ENCODE results near the gene SMIM24. TPM values are rescaled to one million over a fixed set of nuclear protein-coding genes. Genes with fewer than 3 reads are reported as not detected.
A peak's percentile ranks its signal among the peaks of the same experiment; 100 is the strongest.

The SMIM24 gene
- total and polyA plus RNA-seq, 9 donors, result 0.24 to 30.7 (median 0.34) TPM; not detected in 2

DNA sequence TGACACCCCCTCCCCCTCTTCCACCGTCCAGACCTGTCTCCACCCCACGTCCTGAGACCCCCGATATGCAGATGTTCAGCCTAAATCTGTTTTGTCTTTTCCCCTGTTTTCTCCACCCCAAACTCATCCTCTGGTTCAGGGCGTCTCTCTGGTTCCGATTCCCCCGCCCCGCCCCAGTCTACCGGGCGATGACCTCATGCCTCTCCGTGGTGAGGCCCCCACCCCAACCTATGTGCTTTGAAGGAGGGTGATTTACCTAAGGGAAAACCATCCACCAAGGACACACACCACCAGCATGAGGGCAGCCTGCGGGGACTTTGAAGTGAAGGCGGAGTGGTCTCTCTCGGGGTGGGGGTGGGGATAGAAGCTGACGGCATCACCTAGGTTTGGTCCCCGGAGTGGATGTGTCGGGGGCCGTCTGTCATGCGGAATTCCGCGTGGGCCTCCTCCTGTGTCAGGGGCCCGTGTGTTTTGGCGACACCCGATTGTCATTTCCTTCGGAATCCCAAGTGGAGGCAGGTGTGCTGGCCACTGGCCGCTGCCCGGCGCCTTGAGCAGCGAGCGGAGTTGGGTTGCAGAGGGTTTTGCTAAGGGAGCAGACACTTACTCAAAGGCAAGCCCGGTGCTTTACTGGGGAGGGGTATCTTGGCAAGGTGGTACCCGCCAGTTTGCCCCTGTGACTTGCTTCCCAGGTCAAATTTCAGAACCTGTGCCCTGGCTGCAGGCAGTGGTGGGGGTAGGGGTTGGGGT is 27.2 kb upstream of the SMIM24 start:
- 11% methylated on average over 23 of the region's 31 CpGs for WGBS (ENCODE audit: insufficient coverage)
- H3K27me3 ChIP-seq (ENCODE audit: control insufficient read depth, insufficient read depth, low read length), result no peaks in the 10 kb centered on the region
- H3K36me3 ChIP-seq (ENCODE audit: control insufficient read depth, insufficient read depth, low read length), result peaks cover 28% of the 10 kb centered on the region
- peak; percentile 48 for DNase-seq
- peak overlapping the region; percentile 89 for H3K4me3 ChIP-seq (ENCODE audit: low read length)
- peaks cover 20% of the 10 kb centered on the region for H3K4me1 ChIP-seq (ENCODE audit: control insufficient read depth, insufficient read depth, low read length)
- H3K9me3 ChIP-seq (replicated peaks; ENCODE audit: control insufficient read depth, low read depth, low read length), result no peaks in the 10 kb centered on the region
- peak overlapping the region; percentile 76 for H3K27ac ChIP-seq (ENCODE audit: low read length)

DNA sequence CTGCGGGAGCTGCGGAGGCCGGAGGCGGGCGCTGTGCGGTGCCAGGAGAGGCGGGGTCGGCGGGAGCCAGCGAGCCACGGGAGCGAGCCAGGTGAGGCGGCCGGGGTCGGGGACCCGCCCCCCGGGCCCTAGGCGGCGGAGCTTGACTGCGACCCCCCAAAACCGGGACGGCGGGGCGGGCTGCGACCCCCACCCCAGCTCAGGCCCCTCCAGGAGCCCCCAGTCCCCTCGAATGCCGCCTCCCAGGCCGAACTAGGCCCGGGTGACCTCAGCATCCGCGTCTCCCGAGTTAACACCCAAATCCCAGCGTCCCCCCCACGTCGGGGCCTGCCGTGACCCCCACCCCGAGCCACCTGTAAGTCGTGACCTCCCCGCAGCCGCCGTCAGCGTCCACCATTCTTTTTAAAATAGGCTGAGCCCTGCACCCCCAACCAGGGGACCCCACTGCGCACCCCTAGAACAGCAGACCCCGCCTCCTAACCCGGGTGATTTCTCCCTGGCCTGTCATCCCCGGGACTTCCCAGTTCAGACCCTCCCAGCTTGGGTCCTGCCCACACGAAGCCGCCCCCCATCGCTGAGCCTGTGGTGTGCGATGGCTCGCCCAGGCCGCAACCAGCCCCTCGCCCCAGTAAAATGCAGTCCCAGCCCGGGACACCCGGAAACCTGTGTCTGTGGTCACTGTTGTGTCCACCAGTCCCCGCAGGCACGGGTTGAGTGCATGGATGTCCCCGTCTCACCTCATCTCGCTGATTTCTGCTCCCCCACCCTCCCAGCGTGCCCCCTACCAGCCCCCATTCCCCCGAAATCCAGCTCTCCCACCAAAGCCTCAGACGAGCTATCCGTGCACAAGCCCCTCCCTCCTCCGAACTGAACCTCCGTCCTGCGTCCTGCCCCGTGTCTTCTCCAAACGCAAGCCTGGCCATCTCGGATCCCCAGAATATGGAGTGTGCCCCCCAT is 26.3 kb upstream of the SMIM24 start:
- Histone ChIP-seq H3K36me3 (ENCODE audit: control insufficient read depth, insufficient read depth, low read length) (peaks cover 24% of the 10 kb centered on the region), H3K27ac (ENCODE audit: low read length) (peak overlapping the region; percentile 76), H3K9me3 (replicated peaks; ENCODE audit: control insufficient read depth, low read depth, low read length) (no peaks in the 10 kb centered on the region), H3K4me3 (ENCODE audit: low read length) (peak overlapping the region; percentile 89), H3K4me1 (ENCODE audit: control insufficient read depth, insufficient read depth, low read length) (peaks cover 20% of the 10 kb centered on the region), H3K27me3 (ENCODE audit: control insufficient read depth, insufficient read depth, low read length) (no peaks in the 10 kb centered on the region)
- DNase-seq, result peak; percentile 52
- under 1% methylated on average over 63 of the region's 69 CpGs for WGBS (ENCODE audit: insufficient coverage)

DNA sequence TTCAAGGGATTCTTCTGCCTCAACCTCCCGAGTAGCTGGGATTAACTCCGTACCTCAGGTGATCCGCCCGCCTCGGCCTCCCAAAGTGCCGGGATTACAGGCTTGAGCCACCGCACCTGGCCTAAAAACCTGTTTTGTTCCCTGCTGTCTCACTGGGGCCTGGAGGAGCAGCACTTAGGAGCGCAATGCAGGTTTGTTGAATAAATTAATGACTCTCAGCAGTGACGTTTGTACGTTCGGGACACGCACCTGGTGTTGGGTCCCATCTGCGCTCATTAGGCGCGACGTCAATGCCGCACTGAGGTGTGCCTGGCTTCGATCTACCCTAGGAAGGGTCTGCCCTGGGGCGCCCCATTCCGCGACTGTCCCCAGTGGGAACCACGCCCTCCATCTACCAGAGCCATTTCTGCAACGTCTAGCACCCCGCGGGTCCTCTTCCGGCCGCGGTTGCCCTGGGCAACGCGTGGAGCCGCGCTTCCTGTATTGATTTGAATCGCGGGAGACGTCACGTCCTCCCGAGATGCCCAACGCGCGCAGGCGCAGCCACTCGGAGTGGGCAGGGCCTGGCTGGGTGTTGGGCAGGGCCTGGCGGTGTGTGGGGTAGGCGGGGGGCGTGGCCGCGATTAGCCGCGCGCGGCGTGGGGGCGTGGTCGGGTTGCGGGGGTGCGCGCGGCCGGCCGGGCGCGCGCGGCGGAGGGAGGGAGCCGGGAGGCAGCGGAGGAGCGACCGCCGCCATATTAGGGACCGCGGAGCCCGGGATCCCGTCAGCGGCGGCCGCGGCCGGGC is 25.5 kb upstream of the SMIM24 start, which contains the start of gene FZR1:
Gene FZR1, plus strand, starts transcription at position 714 of the 786 bp plus-strand sequence. CDS start 16,679 bp downstream, outside the sequence.
- DNase-seq, result peak; percentile 99
- 1% methylated on average over 73 of the region's 79 CpGs for WGBS (ENCODE audit: insufficient coverage)
- Histone ChIP-seq H3K36me3 (ENCODE audit: control insufficient read depth, insufficient read depth, low read length) (peaks cover 18% of the 10 kb centered on the region), H3K9me3 (replicated peaks; ENCODE audit: control insufficient read depth, low read depth, low read length) (no peaks in the 10 kb centered on the region), H3K27me3 (ENCODE audit: control insufficient read depth, insufficient read depth, low read length) (no peaks in the 10 kb centered on the region), H3K4me1 (ENCODE audit: control insufficient read depth, insufficient read depth, low read length) (peaks cover 24% of the 10 kb centered on the region), H3K4me3 (ENCODE audit: low read length) (peak within 1 kb of the TSS; percentile 89), H3K27ac (ENCODE audit: low read length) (peak within 1 kb of the TSS; percentile 79)

DNA sequence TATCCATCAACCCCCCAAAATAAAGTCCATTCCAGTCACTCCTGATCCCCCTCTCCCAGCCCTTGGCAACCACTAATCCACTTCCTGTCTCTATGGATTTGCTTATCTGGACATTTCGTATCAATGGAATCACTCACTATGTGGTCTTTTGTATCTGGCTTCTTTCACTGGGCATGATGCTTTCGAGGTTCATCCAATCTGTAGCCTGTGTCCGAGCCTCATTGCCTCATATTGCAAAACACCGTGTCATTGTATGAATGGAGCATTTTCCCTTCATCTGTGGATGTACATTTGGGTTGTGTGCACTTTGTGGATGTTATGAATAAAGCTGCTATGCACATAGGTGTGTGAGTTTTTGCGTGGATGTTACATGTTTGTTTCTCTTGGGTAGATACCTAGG is 24.4 kb upstream of the SMIM24 start:
- 75% methylated on average over 1 of the region's 5 CpGs for WGBS (ENCODE audit: insufficient coverage)

DNA sequence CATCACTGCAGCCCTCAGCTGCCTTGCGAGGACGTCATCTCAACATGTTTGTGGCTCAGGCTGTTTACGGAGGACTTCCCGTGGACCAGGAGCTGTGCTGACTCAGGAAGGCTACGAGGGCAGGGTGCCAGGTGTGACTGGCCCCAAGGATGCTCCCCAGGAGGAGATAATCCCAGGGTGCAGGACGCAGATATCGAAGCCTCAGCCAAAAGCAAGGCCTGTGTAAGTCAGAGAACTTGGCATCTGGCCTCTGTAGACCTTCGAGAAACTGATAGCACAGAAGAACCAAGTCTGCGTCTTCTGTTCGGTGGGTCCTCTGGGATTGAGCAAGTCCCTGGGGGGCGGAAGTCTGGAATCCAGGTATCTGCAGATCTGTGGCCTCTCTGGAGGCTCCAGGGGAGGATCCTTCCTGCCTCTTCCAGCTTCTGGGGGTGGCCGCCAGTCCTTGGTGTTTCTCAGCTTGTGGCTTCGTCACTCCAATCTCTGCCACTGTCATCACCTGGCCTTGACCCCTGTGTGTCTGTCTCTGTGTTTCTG is 22.8 kb upstream of the SMIM24 start:
- Histone ChIP-seq H3K27ac (ENCODE audit: low read length) (no peak overlapping the region), H3K9me3 (replicated peaks; ENCODE audit: control insufficient read depth, low read depth, low read length) (no peaks in the 10 kb centered on the region), H3K4me1 (ENCODE audit: control insufficient read depth, insufficient read depth, low read length) (peaks cover 23% of the 10 kb centered on the region), H3K36me3 (ENCODE audit: control insufficient read depth, insufficient read depth, low read length) (peaks cover 5% of the 10 kb centered on the region), H3K4me3 (ENCODE audit: low read length) (no peak overlapping the region), H3K27me3 (ENCODE audit: control insufficient read depth, insufficient read depth, low read length) (no peaks in the 10 kb centered on the region)
- DNase-seq, result no peak
- WGBS (ENCODE audit: insufficient coverage), result 89% methylated on average over 12 of the region's 13 CpGs

More for the DNA sequence above, 24.4 kb upstream of the SMIM24 start:
- no peaks in the 10 kb centered on the region for H3K27me3 ChIP-seq (ENCODE audit: control insufficient read depth, insufficient read depth, low read length)
- H3K36me3 ChIP-seq (ENCODE audit: control insufficient read depth, insufficient read depth, low read length), result peaks cover 10% of the 10 kb centered on the region
- no peak for DNase-seq
- no peak overlapping the region for H3K27ac ChIP-seq (ENCODE audit: low read length)
- no peaks in the 10 kb centered on the region for H3K9me3 ChIP-seq (replicated peaks; ENCODE audit: control insufficient read depth, low read depth, low read length)
- no peak overlapping the region for H3K4me3 ChIP-seq (ENCODE audit: low read length)
- H3K4me1 ChIP-seq (ENCODE audit: control insufficient read depth, insufficient read depth, low read length), result peaks cover 27% of the 10 kb centered on the region

DNA sequence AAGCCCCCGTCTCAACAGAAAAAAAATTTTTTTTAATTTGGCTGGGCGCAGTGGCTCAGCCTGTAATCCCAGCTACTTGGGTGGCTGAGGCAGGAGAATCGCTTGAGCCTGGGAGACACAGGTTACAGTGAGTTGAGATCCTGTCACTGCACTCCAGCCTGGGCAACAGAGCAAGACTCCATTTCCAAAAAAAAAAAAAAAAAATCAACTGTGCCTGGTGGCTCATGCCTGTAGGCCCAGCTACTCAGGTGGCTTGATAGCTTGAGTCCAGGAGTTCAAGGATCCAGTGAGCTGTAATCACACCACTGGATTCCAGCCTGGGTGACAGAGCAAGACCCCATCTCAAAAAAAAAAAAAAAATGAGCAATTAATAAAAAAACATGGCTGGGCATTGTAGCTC is 21.5 kb upstream of the SMIM24 start:
- peaks cover 14% of the 10 kb centered on the region for H3K36me3 ChIP-seq (ENCODE audit: control insufficient read depth, insufficient read depth, low read length)
- 94% methylated on average over 3 of the region's 3 CpGs for WGBS (ENCODE audit: insufficient coverage)
- no peaks in the 10 kb centered on the region for H3K27me3 ChIP-seq (ENCODE audit: control insufficient read depth, insufficient read depth, low read length)
- peaks cover 15% of the 10 kb centered on the region for H3K4me1 ChIP-seq (ENCODE audit: control insufficient read depth, insufficient read depth, low read length)
- no peaks in the 10 kb centered on the region for H3K9me3 ChIP-seq (replicated peaks; ENCODE audit: control insufficient read depth, low read depth, low read length)
- H3K27ac ChIP-seq (ENCODE audit: low read length), result no peak overlapping the region
- H3K4me3 ChIP-seq (ENCODE audit: low read length), result no peak overlapping the region
- no peak for DNase-seq

DNA sequence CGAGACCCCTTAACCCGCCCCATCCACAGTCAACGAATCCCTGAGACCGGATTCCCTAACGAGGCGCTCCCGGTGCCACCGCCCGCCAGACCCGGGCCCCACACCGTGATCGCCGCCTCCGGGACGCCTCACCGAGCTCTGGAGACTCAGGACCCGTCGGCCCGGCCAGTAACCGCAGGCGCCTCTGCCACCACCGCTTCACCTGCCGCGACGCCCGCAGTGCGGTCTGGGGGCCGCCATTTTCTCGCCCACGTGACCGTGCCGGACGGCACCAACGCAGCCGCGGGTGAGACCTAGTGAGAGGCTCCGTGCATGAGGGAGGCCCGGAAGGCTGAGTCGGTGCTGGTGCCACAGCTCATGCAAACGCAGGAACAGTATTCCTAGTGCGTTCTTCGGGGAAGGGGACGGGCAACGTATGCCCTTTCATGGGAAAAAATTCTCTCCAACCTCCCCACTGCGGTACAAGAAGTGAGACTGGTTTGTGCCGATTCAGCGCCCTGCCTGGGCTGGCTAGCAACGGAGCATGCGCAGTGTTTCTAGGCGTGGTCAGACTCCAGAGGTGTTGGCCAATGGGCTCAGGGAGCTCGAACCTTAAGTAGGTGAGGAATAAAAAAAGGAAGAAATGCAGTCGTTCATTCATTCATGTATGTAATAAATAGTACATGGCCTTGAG is 20.2 kb upstream of the SMIM24 start, which contains the start of gene DOHH:
Gene DOHH, minus strand, starts transcription at position 246 of the 673 bp plus-strand sequence. CDS start 3,860 bp downstream, outside the sequence.
- Histone ChIP-seq H3K36me3 (ENCODE audit: control insufficient read depth, insufficient read depth, low read length) (peaks cover 26% of the 10 kb centered on the region), H3K9me3 (replicated peaks; ENCODE audit: control insufficient read depth, low read depth, low read length) (no peaks in the 10 kb centered on the region), H3K4me1 (ENCODE audit: control insufficient read depth, insufficient read depth, low read length) (peaks cover 13% of the 10 kb centered on the region), H3K27ac (ENCODE audit: low read length) (peak within 1 kb of the TSS; percentile 93), H3K27me3 (ENCODE audit: control insufficient read depth, insufficient read depth, low read length) (no peaks in the 10 kb centered on the region), H3K4me3 (ENCODE audit: low read length) (peak within 1 kb of the TSS; percentile 88)
- WGBS (ENCODE audit: insufficient coverage), result under 1% methylated on average over 43 of the region's 52 CpGs
- DNase-seq, result peak; percentile 98

DNA sequence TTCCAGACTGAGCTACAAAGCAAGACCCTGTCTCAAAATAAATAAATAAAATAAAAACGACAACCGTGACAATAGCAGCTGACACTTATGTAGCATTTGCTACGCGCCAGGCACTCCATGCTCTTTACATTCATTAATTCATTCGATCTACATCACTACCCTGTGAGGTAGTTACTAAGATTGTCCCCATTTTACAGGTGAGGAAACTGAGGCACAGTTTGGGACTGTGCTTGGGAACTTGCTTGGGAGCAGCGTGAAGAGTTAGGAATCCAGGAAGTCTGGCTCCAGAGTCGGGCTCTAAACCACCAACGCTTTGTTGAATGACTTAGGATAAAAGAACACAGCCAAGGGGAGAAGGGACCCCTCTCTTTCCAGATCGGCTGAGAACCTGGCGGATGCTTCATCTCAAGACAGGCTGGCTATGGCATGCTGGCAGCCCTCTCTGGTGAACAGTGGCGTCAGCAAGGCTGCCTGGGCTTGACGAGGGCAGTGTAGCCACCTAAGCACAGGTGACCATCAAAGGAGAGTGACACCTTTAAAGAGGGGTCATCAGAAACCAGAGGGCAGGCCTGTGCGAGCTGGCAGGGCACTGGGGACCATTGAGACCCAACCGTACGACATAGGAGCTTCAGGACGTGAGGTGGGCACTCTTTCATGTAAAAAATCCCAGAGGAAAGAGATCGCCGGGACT is 19.6 kb upstream of the SMIM24 start:
- Histone ChIP-seq H3K9me3 (replicated peaks; ENCODE audit: control insufficient read depth, low read depth, low read length) (no peaks in the 10 kb centered on the region), H3K4me1 (ENCODE audit: control insufficient read depth, insufficient read depth, low read length) (peaks cover 9% of the 10 kb centered on the region), H3K4me3 (ENCODE audit: low read length) (peak overlapping the region; percentile 88), H3K27me3 (ENCODE audit: control insufficient read depth, insufficient read depth, low read length) (no peaks in the 10 kb centered on the region), H3K36me3 (ENCODE audit: control insufficient read depth, insufficient read depth, low read length) (peaks cover 31% of the 10 kb centered on the region), H3K27ac (ENCODE audit: low read length) (peak overlapping the region; percentile 93)
- no peak for DNase-seq
- 15% methylated on average over 12 of the region's 18 CpGs for WGBS (ENCODE audit: insufficient coverage)

All from muscle of leg (tissue), 11 donors.